HG02938 (cell line): ENCODE results near the gene NUDT4B.
"Not testable (repeated sequence)": the region's sequence is repeated elsewhere in the genome, so short reads cannot be mapped to it uniquely, and the experiment has no call there.

Experiments used
- ATAC-seq: cut with Tn5 transposase; IDR thresholded peaks from one replicate; pipeline ENCODE4 v1.9.1; 2021; ENCODE audit warnings: mild to moderate bottlenecking, moderate library complexity; ENCODE audit not compliant: unreplicated experiment

The NUDT4B gene

DNA sequence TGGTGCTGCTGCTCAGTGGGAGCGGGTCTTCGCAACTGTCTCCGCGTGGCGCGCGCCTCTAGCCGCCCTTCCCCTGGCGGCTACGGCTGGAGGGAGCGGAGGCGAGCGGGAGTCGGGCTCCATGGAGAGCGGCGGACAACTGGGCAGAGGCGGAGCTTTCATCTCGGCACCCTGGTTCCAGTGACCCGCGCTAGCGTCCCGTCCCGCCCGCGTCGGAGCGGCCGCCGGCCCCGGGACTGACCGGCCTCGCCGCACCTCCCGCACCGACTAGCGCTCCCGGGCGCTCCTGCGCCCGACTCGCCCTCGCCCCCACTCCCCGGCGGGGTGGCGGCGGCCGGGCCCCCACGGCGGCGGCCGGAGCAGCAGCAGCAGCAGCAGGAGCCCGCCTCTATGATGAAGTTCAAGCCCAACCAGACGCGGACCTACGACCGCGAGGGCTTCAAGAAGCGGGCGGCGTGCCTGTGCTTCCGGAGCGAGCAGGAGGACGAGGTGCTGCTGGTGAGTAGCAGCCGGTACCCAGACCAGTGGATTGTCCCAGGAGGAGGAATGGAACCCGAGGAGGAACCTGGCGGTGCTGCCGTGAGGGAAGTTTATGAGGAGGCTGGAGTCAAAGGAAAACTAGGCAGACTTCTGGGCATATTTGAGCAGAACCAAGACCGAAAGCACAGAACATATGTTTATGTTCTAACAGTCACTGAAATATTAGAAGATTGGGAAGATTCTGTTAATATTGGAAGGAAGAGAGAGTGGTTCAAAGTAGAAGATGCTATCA lies at the start of gene NUDT4B:
Gene NUDT4B, plus strand, starts transcription at position 212 of the 772 bp plus-strand sequence. Its CDS starts 179 bp downstream, at position 391.
- peak; percentile 36 for ATAC-seq

GRCh38 chr1:148699357-148699756 lies 49.2 kb upstream of the NUDT4B start:
- ATAC-seq, result not testable (repeated sequence)

DNA sequence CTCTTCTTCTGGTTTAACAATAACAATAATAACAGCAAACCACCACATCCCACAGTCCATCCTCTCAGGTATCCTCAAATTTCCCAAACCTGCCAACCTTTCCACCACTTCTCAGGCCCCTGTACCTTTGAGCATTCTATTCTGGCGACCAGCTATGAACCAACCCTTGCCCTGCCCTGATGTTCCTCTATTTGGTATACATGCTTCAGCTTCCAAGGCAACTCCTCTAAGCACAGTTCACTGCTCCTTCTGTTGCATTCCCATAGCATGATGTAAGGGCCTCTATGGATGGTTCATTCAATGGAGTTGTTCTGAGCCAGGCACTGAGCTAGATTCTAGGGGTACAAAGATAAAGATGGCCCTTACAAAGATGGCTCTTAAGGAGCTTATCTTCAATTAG lies 46.3 kb upstream of the NUDT4B start:
- ATAC-seq, result not testable (repeated sequence)

DNA sequence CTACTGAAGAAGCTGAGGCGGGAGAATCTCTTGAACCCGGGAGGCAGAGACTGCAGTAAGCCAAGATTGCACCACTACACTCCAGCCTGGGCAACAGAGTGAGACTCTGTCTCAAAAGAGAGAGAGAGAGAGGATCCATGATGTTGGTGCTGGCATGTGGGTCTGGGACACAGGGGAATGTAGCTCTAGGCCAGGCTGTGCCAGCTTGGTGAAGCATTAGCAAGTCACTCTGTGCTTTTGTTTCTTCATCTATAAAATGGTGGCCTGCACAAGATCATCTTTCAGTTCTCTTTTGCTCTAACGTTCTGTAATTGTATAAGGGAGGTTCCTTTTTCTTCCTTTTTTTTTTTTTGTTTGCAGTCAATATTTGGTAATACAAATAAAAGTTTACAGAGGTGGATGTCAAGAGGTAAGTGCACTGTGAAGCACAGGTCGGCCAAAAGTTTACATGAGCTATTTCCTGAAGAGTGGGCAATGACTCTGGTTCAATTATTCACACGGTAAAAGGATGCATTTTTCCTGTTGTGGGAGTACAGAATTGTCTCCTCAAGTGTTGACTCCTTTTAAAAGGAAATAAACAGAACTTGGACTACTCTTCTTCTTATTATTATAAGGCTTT lies 44.5 kb upstream of the NUDT4B start:
- not testable (repeated sequence) for ATAC-seq

GRCh38 chr1:148705316-148705948 lies 43.1 kb upstream of the NUDT4B start:
- not testable (repeated sequence) for ATAC-seq

GRCh38 chr1:148708779-148709333 lies 39.7 kb upstream of the NUDT4B start:
- ATAC-seq, result not testable (repeated sequence)

- ATAC-seq, result not testable (repeated sequence)
These were observed 37.6 kb upstream of the NUDT4B start for GRCh38 chr1:148710772-148711523.

- ATAC-seq, result not testable (repeated sequence)
These were observed 36.2 kb upstream of the NUDT4B start for GRCh38 chr1:148712353-148712752.

DNA sequence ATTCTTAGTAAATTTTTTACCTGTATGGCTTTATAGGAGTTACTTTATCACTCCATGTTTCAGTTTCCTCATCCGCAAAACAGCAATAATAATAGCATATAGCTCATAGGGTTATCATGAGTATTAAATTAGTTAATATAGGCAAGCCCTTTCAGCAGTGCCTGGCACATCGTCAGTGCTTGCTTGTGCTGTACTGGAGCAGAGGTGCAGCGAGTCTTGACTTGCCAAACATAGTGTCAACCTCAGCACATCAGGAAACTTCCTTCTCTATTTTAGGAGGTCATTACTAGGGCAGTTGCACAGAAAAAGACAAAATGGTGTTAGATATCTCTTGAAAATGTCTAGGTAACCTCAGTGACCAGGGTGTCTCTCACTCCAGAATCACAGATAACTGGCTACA lies 33.1 kb upstream of the NUDT4B start:
- ATAC-seq, result not testable (repeated sequence)

DNA sequence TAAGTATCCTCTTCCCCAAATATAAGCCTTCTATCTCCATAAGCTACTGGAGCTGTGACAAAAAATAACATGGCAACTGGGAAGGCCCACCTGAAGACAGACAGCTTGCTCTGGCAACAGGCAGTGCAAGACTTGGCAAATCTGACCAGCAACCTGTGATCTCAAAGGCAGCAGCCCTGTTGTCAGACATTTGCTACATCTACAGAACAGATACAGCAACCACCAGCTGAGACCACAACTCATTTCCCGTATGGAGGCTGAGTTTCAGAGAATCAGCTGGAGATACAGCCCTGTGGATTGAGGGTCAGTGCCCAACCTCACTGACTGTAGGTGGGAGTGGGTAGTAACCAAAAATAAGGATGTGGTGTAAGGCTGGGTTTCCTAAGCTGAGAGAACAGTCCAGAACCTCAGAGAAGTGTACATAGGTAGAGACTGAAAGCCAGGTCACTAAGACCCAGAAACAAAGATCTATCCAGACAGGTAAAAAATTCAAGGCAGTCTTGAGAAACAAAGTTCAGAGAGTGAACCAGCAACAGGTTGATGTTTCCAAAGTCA lies 31.5 kb upstream of the NUDT4B start:
- not testable (repeated sequence) for ATAC-seq

- not testable (repeated sequence) for ATAC-seq
These were observed 27.7 kb upstream of the NUDT4B start for GRCh38 chr1:148720918-148721317.

DNA sequence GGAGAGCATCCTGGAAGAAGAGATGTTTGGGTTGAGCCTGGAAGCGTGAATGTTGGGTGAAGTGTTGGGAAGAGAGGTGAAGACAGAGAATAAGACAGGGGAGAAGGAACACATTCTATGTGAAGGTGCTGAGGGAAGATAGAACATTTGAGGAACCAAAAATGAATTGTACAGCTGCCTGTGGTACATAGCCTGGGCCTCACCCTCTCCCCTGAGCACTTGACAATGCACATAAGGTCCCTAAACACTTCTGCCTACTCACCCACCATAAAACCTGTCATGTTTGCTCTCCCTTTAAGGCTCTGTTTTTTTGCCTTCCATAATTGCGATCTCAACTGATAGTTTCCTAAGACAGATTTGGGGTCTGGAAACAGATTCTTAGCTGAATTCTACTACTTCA lies 25.8 kb upstream of the NUDT4B start:
- not testable (repeated sequence) for ATAC-seq

DNA sequence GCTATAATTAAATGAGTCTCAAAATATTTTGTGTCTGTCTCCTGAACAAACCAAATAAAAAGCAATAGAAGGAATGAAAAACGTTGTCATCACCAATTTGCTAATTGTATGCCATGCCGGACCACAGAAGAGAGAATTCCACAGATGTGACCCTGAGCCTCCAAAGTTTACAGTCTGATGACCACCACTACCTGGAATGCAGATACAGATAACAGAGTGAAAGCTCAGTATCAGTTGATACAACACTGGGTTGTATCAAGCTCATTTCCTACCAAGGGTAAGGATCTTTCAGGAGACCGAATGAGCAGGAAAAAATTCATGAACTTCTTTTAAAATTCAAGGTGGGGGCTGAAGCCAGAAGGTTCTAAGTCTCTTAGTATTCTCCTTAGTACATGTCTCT lies 25.1 kb upstream of the NUDT4B start:
- ATAC-seq, result not testable (repeated sequence)

DNA sequence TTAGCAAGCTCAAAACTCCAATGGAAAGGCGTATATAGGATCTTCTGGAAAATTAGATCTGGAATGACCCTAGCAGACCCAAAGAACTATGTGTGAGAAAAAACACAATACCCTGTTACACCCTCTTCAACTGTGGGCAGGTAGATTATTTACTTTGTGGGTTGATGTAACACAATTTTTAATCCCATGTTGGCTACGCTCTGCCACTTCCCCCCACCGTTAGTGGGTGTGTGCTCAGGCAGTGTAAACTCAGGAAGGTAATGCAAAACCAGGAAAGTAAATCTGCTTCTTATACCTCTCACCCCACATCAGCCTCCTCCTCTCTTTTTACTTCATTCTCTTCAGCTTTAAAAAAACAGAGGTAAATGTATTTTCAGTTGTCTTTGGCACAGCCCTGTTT lies 23.7 kb upstream of the NUDT4B start:
- ATAC-seq, result not testable (repeated sequence)

GRCh38 chr1:148727862-148728261 lies 20.7 kb upstream of the NUDT4B start:
- ATAC-seq, result not testable (repeated sequence)

DNA sequence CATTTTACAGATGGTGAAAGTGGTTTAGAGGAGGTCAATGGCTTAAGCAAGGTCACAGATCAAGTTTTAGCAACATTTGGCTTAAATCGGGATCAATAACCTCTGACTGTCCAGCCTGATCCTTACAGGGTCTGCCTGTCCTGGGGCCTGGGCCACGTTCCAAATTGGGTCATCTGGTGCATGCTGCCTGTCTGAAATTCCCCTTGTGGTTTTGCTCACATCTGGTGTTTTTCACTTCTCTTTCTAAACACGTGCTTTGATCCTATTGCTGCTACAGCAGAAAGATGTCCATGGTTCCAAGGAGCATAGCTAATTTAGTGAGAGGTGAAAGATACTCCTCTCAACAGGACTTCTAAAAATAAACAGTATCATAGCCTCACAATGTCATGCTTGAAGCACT lies 19.4 kb upstream of the NUDT4B start:
- ATAC-seq, result peak; percentile 72

GRCh38 chr1:148729541-148729940 lies 19.0 kb upstream of the NUDT4B start:
- ATAC-seq, result not testable (repeated sequence)

GRCh38 chr1:148732277-148732676 lies 16.3 kb upstream of the NUDT4B start:
- not testable (repeated sequence) for ATAC-seq

GRCh38 chr1:148733585-148734310 lies 14.8 kb upstream of the NUDT4B start:
- peak; percentile 70 for ATAC-seq

DNA sequence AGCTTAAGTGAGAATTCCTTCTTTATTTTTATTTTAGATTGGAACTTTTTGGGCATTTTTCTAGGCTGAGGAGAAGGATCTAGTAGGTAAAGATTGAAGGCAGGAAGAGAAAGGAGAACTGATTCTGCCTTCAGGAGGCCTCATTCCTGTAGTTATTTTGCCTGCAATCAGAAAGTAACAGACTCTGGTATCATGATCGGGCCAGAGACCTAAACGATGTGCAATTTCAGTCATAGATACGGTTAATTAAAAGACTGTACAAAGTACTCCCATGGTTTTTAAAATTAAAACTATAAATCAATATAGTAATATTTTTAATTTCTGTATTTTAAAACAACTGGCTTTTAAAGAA lies 14.3 kb upstream of the NUDT4B start:
- ATAC-seq, result not testable (repeated sequence)
